Epithelial cell of proximal tubule (primary cell): ENCODE results near the gene RRP7A. TPM values are rescaled to one million over a fixed set of nuclear protein-coding genes. Genes with fewer than 3 reads are reported as not detected.
"Not testable (repeated sequence)": the region's sequence is repeated elsewhere in the genome, so short reads cannot be mapped to it uniquely, and the experiment has no call there.

Source experiments
- DNase-seq: peaks from one replicate; pipeline ENCODE4 v3.0.0-alpha.2; 2011; ENCODE audit warnings: low read depth
- H3K4me3 ChIP-seq: 2 replicates; pipeline ENCODE4 v1.5.1; 2011; ENCODE audit warnings: low read depth, mild to moderate bottlenecking, low read length
- total RNA-seq: library from RNA; depleted of rRNA; stranded (reverse); fragments of >200 nt; gene quantifications from 2 replicates; pipeline ENCODE4 v1.2.3, GENCODE V29; 2015
- TF ChIP-seq, protein P1 (sequence below): conservative IDR thresholded peaks from 2 replicates; pipeline ENCODE4 v1.5.1; 2012; ENCODE audit warnings: low read depth, mild to moderate bottlenecking, low read length

RRP7A gene
- total RNA-seq, 1 donor from 2014 or later = 52.6 TPM

DNA sequence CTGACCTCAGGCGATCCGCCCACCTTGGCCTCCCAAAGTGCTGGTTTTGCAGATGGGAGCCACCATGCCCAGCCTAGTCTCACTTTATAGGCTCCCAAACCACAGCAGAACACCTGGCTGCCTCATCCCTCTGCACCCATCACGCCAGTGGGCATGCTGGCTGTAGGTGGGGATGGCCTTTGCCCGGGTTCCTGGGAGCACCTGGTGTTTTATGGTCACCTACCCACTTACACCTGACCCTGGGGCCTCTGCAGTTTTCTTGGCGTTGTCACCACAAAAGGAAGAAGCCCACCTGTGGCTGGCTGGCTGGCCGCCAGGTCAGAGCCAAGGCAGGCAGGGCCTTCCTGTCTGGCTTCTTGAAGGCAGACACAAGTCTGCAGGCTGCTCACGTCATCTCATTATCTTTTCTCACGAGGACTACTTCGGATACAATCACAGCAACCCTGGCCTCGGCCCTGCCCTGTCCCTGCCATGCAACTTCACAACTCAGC, 8.2 kb downstream of the RRP7A start:
- H3K4me3 ChIP-seq = no peak overlapping the region
- no peak for DNase-seq
- TF ChIP-seq, protein P1, sequence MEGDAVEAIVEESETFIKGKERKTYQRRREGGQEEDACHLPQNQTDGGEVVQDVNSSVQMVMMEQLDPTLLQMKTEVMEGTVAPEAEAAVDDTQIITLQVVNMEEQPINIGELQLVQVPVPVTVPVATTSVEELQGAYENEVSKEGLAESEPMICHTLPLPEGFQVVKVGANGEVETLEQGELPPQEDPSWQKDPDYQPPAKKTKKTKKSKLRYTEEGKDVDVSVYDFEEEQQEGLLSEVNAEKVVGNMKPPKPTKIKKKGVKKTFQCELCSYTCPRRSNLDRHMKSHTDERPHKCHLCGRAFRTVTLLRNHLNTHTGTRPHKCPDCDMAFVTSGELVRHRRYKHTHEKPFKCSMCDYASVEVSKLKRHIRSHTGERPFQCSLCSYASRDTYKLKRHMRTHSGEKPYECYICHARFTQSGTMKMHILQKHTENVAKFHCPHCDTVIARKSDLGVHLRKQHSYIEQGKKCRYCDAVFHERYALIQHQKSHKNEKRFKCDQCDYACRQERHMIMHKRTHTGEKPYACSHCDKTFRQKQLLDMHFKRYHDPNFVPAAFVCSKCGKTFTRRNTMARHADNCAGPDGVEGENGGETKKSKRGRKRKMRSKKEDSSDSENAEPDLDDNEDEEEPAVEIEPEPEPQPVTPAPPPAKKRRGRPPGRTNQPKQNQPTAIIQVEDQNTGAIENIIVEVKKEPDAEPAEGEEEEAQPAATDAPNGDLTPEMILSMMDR = no peak

DNA sequence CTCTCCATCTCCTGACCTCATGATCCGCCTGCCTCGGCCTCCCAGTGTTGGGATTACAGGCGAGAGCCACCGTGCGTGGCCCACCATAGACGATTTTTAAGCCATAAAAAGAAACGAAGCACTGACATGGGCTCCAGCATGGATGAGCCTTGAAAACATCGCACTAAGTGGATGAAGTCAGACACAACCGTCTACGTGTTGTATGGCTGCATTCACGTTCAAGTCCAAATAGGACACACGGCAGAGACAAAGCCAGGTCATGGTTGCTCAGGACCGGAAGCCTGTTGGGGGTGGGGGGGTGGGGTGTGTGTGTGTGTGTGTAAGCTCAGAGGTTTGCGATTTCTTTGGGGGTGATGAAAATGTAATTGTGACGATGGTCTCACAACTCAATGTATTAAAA, 10.0 kb downstream of the RRP7A start:
- H3K4me3 ChIP-seq = no peak overlapping the region
- DNase-seq = no peak
- TF ChIP-seq, protein P1 = no peak

DNA sequence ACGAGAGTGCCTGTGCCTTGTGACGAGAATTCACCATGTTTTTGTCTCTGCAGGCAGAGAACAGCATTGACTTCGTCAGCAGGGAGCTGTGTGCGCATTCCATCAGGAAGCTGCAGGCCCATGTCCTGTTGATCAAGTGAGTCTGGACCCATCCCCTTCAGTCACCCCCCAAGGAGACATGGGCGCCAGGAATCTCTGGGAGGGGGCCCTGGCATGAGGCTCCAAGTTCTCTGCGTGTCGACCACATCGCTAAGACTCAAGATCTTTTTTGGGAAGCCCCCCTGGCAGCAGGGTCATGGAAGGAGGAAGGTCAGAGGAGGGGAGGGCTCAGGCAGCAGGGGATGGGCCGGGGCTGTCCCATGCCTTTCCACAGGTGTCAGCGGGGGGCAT, 10.6 kb downstream of the RRP7A start:
- DNase-seq, H3K4me3 ChIP-seq: not testable (repeated sequence)

DNA sequence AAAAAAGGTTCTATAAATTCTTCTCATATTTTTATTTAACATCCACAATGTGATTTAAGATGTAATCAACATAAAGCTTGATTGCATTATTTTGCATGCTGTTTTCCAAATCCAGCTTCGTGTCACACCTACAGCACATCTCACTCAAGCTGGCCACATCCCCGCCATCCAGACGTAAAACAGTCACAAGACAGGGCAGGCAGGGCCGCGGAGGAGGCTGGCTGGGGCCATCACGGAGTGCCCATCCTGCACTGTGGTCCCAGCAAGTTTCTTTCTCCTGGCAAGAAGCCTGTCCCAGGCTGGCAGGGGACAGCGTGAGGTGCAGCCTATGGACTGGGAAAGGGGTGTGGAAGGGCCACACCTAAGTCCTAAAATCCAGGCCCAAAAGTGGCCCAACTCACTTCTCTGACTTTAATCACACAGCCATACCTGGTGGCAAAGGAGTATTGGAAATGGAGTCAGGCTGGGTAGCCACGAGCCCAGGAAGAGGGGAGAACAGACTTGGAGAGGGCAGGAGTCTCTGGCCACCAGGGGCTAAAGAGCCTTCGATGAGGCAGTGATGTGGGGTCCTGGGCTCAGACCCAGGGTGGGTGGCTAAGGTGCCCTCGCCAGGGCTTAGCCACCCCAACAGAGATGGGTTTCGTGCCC, 11.1 kb downstream of the RRP7A start:
- not testable (repeated sequence) for H3K4me3 ChIP-seq, DNase-seq

DNA sequence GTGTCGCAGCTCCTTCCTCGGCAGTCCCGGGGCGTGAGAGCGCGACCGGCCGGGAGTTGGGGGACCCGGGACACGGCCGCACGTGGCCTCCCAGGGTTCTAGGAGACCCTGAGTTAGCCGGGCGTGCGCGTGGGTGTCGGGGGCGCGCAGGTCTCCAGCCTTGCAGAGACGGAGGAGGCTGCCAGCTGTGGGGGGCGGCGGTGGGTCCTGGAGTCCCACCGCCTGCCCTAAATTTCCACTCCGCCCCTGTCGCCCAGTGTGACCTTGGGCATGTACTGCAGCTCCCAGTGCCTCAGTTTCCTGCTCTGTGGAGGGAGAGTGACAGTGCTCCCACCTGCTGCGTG, 18.8 kb downstream of the RRP7A start:
- TF ChIP-seq, protein P1 = no peak
- peak overlapping the region; percentile 38 for H3K4me3 ChIP-seq
- no peak for DNase-seq

DNA sequence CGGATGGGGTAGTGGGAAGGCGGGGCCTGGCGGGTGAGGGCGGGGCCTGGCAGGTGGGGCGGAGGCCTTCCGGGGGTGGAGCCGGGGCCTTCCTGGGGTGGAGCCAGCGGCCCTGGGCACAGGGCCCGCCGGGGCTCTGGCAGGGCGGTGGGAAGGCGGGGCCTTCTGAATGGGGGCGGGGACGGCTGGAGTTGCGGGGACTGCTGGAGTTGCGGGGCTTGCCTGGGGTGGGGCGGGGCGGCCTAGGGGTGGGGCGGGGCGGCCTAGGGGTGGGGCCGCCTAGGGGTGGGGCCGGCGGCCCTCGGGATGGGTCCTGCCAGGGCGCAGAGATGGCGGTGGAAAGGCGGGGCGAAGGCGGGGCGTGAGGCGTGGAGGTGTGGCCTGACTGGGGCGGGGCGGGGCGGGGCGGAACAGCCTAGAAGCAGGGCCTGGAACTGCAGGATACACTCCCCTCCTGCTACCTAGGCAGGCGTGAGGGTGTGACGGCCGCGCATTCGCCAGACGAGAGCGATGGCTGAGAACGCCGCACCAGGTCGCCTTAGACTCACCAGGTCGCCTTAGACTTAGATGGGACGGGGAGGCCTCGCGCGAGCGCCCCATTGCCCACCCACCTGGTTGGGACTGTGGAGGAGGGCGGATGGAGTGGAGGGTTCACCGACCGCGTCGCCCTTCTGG, 19.3 kb downstream of the RRP7A start:
- TF ChIP-seq, protein P1 = no peak
- H3K4me3 ChIP-seq = peak overlapping the region; percentile 38
- DNase-seq = no peak

DNA sequence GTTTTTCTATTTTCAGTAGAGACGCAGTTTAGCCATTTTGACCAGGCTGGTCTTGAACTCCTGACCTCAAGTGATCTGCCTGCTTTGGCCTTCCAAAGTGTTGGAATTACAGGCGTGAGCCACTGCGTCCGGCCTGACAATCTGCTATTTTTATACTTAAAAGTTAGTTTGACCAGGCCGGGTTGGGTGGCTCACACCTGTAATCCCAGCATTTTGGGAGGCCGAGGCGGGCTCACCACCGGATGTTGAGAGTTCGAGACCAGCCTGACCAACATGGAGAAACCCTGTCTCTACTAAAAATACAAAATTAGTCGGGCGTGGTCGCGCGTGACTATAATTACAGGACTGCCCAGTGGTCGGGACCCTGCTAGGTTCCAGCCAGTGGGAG, 19.8 kb downstream of the RRP7A start:
- H3K4me3 ChIP-seq = peak overlapping the region; percentile 37
- not testable (repeated sequence) for DNase-seq

DNA sequence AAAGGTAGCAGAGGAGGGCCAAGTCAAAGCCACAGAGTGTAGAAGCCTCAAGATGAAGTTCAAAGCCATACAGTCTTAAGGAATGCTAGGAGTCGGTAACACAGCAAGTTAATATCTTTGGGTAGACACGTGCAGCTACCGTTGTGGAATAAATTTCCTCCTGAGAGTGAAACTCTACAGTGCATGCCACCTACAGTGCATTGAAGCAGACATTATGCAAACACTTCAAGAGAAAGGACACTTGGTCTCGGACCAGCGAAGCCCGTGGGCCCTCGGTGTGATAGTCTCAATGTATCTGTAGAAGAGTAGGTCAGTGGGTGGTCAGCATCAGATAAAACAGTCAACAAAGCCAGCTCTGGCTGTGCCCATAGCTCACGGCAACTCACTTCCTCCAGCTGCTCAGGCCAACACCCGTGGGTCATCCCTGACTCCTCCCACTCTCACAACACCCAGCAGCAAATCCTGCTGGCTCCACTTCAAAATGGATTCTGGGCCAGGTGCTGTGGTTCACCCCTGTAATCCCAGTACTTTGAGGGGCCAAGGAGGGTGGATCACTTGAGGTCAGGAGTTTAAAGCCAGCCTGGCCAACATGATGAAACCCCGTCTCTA, 24.0 kb downstream of the RRP7A start:
- not testable (repeated sequence) for DNase-seq, H3K4me3 ChIP-seq

DNA sequence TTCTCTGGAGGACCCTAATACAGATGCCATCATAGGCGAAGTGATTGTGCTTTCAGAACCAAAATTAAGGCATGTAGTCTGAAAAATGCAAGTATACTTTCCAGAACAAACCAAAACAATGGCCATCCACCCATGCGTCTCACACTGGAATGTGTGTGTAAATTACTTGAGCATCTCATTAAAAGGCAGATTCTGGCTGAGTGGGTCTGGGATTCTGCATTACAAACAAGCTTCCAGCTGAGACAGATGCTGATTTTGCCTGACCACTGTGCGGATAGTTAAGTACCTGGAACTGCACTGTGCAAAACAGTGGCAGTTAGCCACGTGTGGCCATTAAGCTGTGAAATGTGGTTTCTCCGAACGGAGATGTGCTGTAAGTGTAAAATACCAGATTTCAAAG, 26.2 kb downstream of the RRP7A start:
- TF ChIP-seq, protein P1 = no peak
- no peak overlapping the region for H3K4me3 ChIP-seq
- no peak for DNase-seq
